Measurements from ENCODE around the gene ELOVL3.

ELOVL3 gene

DNA sequence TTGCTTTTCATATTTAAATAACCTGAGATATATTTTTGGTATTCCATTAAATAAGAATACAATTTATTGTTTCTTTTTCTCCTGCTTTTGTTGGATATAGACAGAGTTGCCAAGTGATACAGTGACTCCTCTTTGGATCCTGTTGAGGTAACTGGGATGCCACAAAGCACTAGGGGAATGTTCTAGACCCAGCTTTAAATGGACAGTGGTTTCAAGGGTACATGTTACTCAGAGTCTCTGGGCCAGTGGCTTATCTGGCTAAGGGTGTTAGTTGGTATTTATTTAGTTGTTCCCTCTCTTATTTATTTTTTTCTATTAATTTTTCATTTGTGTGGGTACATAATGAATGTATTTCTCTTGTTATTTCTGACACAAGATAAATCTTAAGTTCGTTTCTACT, 28.3 kb downstream of the ELOVL3 start:
- DNase-seq (ENCODE audit: low spot score): no peak

- DNase-seq (ENCODE audit: low spot score): no peak
Measured at GRCh38 chr10:102255404-102255803, 29.3 kb downstream of the ELOVL3 start.

DNA sequence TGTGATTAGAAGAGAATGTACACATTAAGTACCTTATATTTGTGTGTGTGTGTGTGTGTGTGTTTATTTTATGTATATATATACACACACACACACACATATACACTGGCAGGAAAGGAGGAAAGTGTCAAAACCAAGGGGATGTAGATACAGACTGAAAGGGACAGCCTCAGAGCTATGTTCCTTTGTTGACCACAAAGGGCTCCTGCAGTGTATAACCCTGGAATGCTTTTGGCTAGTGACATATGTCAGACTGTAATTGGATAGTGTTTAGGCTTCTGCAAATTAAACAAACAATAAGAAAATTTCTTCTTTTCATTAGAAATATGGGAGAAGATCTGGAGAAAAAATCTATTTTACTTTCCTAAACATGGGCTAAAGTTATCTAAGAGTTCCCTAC, 35.1 kb downstream of the ELOVL3 start:
- DNase-seq (ENCODE audit: low spot score): no peak

DNA sequence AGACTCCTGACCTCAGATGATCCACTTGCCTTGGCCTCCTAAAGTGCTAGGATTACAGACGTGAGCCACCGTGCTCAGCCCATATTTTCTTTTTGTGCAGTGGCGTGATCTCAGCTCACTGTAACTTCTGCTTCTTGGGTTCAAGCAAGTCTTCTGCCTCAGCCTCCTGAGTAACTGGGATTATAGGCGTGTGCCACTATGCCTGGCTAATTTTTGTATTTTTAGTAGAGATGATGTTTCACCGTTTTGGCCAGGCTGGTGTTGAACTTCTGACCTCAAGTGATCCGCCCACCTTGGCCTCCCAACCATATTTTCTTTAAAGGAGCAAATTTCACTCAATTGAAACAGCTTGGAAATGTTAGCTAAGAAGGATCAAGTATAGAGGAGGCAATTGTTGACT, 35.7 kb downstream of the ELOVL3 start:
- DNase-seq (ENCODE audit: low spot score): no peak

DNA sequence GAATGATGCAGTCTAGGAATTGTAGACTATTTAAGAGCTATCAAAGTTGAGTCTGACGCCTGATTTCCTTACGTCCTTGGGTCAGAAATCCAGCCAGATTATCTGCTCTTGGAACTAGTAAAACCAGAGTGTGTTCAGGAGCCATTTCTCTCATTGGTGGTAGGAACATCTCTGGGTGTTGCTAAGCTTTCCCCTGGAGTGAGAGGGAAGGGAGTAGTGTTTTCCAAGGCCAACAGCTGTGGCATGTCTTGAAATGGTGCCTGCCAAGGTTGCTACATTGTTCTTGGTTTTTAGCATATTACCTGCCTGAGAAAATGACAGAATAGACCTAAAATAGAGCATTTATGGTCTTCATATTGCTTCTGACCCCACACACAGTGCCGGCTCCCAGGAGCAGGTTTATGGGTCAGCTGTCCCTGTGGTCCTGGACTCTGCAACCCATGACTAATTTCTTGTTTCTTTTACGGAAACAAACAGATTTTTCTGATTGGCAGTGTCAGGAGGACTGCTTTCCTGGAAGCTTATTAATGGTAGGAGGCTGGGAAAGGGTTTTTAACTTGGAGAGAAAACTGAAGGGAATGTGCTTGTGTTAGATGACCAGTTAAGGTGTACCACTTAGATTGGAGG, 36.8 kb downstream of the ELOVL3 start:
- DNase-seq (ENCODE audit: low spot score): no peak

DNA sequence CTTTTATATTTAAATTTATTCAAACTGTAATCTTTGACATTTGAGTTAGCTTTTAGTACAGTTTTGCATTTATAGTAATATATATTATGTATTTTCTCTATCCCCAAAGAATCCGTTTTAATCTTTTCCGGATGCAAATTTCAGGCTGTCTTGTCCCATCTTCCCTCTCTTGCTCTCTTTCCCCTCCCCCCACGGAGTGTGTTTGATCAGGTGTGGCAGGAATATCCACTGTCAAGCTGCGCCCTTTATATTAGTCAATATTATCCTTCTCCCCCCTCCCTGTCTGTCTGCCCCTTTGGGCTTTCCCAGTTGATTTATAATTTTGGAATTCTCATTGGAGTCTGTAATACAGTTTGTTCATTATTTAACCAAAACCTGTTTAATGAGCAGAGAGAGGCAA, 38.3 kb downstream of the ELOVL3 start:
- DNase-seq (ENCODE audit: low spot score): no peak

GRCh38 chr10:102266670-102267069, 40.6 kb downstream of the ELOVL3 start:
- DNase-seq (ENCODE audit: low spot score): no peak

DNA sequence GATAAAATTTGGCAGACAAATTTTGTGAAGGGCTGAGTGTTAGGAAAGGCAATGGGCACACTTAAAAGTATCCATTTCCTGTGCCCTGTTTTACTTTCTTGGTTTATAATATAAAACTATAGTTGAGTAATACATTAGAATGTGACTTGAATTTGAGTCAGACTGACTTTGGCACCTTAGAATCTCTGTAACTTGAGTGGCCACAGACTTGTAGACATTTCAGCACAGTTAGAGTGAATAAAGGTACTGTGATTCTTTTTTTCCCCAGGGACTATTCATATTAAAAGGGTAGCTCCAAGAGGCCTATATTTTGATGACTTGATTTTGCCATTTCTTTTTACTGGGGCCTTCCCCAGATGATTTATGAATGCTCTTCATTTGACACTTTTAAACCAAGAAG, 41.6 kb downstream of the ELOVL3 start:
- DNase-seq (ENCODE audit: low spot score): peak; percentile 29

GRCh38 chr10:102268375-102268888, 42.3 kb downstream of the ELOVL3 start:
- no peak for DNase-seq (ENCODE audit: low spot score)

- no peak for DNase-seq (ENCODE audit: low spot score)
Measured at GRCh38 chr10:102269017-102269416, 42.9 kb downstream of the ELOVL3 start.

DNA sequence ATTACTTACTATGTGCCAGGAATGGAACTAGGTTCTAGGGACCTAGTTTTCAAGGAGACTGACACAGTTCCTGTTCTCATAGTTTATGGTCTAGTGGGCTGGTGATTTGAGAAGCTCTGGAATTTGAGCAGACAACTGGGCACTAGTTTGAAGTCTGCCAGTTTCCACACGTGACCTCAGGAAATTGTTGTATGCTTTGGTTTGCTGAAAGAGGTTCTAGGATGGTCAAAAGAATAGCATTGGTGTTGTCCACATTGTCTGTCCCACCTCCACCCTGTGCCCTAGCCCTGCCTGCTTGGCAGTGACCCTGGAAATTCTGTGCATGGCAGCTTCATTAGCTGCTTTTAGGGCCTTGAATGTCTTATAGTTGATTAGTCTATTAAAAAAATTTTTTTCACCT, 48.0 kb downstream of the ELOVL3 start:
- DNase-seq (ENCODE audit: low spot score): no peak

- DNase-seq (ENCODE audit: low spot score): no peak
Measured at GRCh38 chr10:102275343-102275742, 49.2 kb downstream of the ELOVL3 start.

GRCh38 chr10:102279104-102279503, 53.0 kb downstream of the ELOVL3 start:
- DNase-seq (ENCODE audit: low spot score): no peak

Measured in AG08395 (cell line).